ENCODE results near the gene ARMC7. TPM values are rescaled to one million over a fixed set of nuclear protein-coding genes. Genes with fewer than 3 reads are reported as not detected.

Gene ARMC7
- total and polyA plus RNA-seq, 2 of the 13 experiments (the other 11 are each of a cell fraction or from before 2014, with no cell fraction given), result 3.9 to 4.2 TPM

- TF ChIP-seq ZBTB37 (CRISPR knock-in tag; IDR thresholded peaks at IDR 0.05), result no peak
- TF ChIP-seq MAFG (CRISPR knock-in tag; IDR thresholded peaks at IDR 0.05), result no peak
- no peak for TF ChIP-seq SP1 (IDR thresholded peaks at IDR 0.05)
- TF ChIP-seq SP1 (CRISPR knock-in tag; IDR thresholded peaks at IDR 0.05), result peak; percentile 28; the same call in 1 of the 2 replicates
- no peak for TF ChIP-seq TCF12 (IDR thresholded peaks at IDR 0.05)
- TF ChIP-seq TCF12 (CRISPR knock-in tag; IDR thresholded peaks at IDR 0.05), result no peak
- TF ChIP-seq MED1 (CRISPR knock-in tag; IDR thresholded peaks at IDR 0.05), result peak; percentile 96
- TF ChIP-seq, protein P1, sequence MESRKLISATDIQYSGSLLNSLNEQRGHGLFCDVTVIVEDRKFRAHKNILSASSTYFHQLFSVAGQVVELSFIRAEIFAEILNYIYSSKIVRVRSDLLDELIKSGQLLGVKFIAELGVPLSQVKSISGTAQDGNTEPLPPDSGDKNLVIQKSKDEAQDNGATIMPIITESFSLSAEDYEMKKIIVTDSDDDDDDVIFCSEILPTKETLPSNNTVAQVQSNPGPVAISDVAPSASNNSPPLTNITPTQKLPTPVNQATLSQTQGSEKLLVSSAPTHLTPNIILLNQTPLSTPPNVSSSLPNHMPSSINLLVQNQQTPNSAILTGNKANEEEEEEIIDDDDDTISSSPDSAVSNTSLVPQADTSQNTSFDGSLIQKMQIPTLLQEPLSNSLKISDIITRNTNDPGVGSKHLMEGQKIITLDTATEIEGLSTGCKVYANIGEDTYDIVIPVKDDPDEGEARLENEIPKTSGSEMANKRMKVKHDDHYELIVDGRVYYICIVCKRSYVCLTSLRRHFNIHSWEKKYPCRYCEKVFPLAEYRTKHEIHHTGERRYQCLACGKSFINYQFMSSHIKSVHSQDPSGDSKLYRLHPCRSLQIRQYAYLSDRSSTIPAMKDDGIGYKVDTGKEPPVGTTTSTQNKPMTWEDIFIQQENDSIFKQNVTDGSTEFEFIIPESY (CRISPR knock-in tag; IDR thresholded peaks at IDR 0.05), result 0 out of 2 replicates have a peak, but pooled peaks have one; percentile 29
- TF ChIP-seq ZNF350 (CRISPR knock-in tag; IDR thresholded peaks at IDR 0.05; ENCODE audit: borderline replicate concordance, low read depth), result peak; percentile 68
- no peak for TF ChIP-seq ZNF777 (CRISPR knock-in tag; IDR thresholded peaks at IDR 0.05)
- TF ChIP-seq, protein P2, sequence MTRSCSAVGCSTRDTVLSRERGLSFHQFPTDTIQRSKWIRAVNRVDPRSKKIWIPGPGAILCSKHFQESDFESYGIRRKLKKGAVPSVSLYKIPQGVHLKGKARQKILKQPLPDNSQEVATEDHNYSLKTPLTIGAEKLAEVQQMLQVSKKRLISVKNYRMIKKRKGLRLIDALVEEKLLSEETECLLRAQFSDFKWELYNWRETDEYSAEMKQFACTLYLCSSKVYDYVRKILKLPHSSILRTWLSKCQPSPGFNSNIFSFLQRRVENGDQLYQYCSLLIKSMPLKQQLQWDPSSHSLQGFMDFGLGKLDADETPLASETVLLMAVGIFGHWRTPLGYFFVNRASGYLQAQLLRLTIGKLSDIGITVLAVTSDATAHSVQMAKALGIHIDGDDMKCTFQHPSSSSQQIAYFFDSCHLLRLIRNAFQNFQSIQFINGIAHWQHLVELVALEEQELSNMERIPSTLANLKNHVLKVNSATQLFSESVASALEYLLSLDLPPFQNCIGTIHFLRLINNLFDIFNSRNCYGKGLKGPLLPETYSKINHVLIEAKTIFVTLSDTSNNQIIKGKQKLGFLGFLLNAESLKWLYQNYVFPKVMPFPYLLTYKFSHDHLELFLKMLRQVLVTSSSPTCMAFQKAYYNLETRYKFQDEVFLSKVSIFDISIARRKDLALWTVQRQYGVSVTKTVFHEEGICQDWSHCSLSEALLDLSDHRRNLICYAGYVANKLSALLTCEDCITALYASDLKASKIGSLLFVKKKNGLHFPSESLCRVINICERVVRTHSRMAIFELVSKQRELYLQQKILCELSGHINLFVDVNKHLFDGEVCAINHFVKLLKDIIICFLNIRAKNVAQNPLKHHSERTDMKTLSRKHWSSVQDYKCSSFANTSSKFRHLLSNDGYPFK (CRISPR knock-in tag; IDR thresholded peaks at IDR 0.05; ENCODE audit: borderline replicate concordance), result 0 out of 2 replicates have a peak, but pooled peaks have one; percentile 42
- peak; percentile 91 for TF ChIP-seq NR2C2 (CRISPR knock-in tag; IDR thresholded peaks at IDR 0.05; ENCODE audit: borderline replicate concordance)
- TF ChIP-seq ZFP62 (CRISPR knock-in tag; IDR thresholded peaks at IDR 0.05), result no peak
- TF ChIP-seq ZNF576 (CRISPR knock-in tag; IDR thresholded peaks at IDR 0.05), result no peak
- peak; percentile 97 for TF ChIP-seq SALL1 (CRISPR knock-in tag; IDR thresholded peaks at IDR 0.05)
- TF ChIP-seq ZNF251 (CRISPR knock-in tag; IDR thresholded peaks at IDR 0.05), result no peak
- peak; percentile 54; the same call in 1 of the 2 replicates for TF ChIP-seq NRL (CRISPR knock-in tag; IDR thresholded peaks at IDR 0.05; ENCODE audit: borderline replicate concordance)
- TF ChIP-seq ZFY (CRISPR knock-in tag; IDR thresholded peaks at IDR 0.05), result peak; percentile 39; the same call in 1 of the 2 replicates
- TF ChIP-seq HDAC2 (CRISPR knock-in tag; IDR thresholded peaks at IDR 0.05), result peak; percentile 98
- TF ChIP-seq TOE1 (CRISPR knock-in tag; IDR thresholded peaks at IDR 0.05), result peak; percentile 81; the same call in 1 of the 2 replicates
These were observed 25.6 kb upstream of the ARMC7 start (continued) for GRCh38 chr17:75084039-75084660.
